MM.1S (cell line): ENCODE results near the gene METTL16.

Experiments used
- EZH2 ChIP-seq: fragments of 300-600 bp; sonication (generic); optimal IDR thresholded peaks from 2 replicates; pipeline ENCODE3; 2017; ENCODE audit warnings: low read depth, mild to moderate bottlenecking, antibody characterized with exemption, low read length, mixed read lengths
- EZH2phosphoT487 ChIP-seq: fragments of 300-600 bp; sonication (generic); IDR thresholded peaks from 2 replicates; pipeline ENCODE4 v1.6.1; 2018; ENCODE audit warnings: antibody characterized with exemption, low read length
- TF ChIP-seq, protein P1 (sequence below): fragments of 300-600 bp; sonication (generic); IDR thresholded peaks from 2 replicates; pipeline ENCODE4 v1.5.1; 2016; ENCODE audit warnings: antibody characterized with exemption, low read length, mixed read lengths

- TF ChIP-seq EZH2 (no peak), EZH2phosphoT487 (no peak)
- TF ChIP-seq, protein P1, sequence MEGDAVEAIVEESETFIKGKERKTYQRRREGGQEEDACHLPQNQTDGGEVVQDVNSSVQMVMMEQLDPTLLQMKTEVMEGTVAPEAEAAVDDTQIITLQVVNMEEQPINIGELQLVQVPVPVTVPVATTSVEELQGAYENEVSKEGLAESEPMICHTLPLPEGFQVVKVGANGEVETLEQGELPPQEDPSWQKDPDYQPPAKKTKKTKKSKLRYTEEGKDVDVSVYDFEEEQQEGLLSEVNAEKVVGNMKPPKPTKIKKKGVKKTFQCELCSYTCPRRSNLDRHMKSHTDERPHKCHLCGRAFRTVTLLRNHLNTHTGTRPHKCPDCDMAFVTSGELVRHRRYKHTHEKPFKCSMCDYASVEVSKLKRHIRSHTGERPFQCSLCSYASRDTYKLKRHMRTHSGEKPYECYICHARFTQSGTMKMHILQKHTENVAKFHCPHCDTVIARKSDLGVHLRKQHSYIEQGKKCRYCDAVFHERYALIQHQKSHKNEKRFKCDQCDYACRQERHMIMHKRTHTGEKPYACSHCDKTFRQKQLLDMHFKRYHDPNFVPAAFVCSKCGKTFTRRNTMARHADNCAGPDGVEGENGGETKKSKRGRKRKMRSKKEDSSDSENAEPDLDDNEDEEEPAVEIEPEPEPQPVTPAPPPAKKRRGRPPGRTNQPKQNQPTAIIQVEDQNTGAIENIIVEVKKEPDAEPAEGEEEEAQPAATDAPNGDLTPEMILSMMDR: no peak
Measured at GRCh38 chr17:2483084-2483483, 28.6 kb downstream of the METTL16 start.
